CD4-positive, alpha-beta T cell (primary cell): ENCODE data around the gene NECAP2. TPM values are rescaled to one million over a fixed set of nuclear protein-coding genes. Genes with fewer than 3 reads are reported as not detected.

ENCODE experiments used
- ATAC-seq: fragments of 200-7000 bp; cut with Tn5 transposase; one replicate; pipeline ENCODE4 v1.10.0; 2022; ENCODE audit warnings: mild to moderate bottlenecking; ENCODE audit not compliant: poor library complexity
- CTCF ChIA-PET: fragments of 350-600 bp; sonication (Branson Sonifier 250); formaldehyde crosslinking; loops from one replicate; lab custom pipeline; 2021; ENCODE audit warnings: antibody characterized with exemption, inconsistent platforms; lab: Charles Lee
- POLR2A ChIA-PET: fragments of 350-600 bp; sonication (Branson Sonifier 250); formaldehyde crosslinking; loops from one replicate; lab custom pipeline; 2021; ENCODE audit warnings: antibody characterized with exemption, inconsistent platforms; lab: Charles Lee
- DNase-seq, 14 experiments: peaks; one replicate each; pipeline ENCODE4 v3.0.0-alpha.2; 2013 to 2020; ENCODE audit warnings: mixed read lengths in 2 of 14
- H3K27ac ChIP-seq, 2 donors: one replicate each; pipeline versions ENCODE4 v1.5.1 to v1.7.0; 2013; ENCODE audit warnings: low read length in 2 of 2, low read depth in 1 of 2, mild to moderate bottlenecking in 1 of 2
- H3K27me3 ChIP-seq, 2 experiments: 1 replicate in 1 of 2; 2 replicates in 1 of 2; pipeline versions ENCODE4 v1.6.1 to v1.7.0; 2013; ENCODE audit warnings: low read length in 2 of 2, control low read depth in 1 of 2, mild to moderate bottlenecking in 1 of 2, moderate library complexity in 1 of 2; ENCODE audit not compliant: insufficient read depth in 2 of 2, control insufficient read depth in 1 of 2
- H3K36me3 ChIP-seq: one replicate; pipeline ENCODE4 v1.6.1; 2013; ENCODE audit warnings: low read length, control low read depth; ENCODE audit not compliant: insufficient read depth
- H3K4me1 ChIP-seq: one replicate; pipeline ENCODE4 v1.6.1; 2013; ENCODE audit warnings: low read length, control low read depth; ENCODE audit not compliant: insufficient read depth
- H3K4me3 ChIP-seq: one replicate; pipeline ENCODE4 v1.5.1; 2013; ENCODE audit warnings: mild to moderate bottlenecking, low read length, moderate library complexity
- H3K9me3 ChIP-seq, 2 experiments: 1 replicate in 1 of 2; 2 replicates in 1 of 2; pipeline versions ENCODE4 v1.6.1 to v1.7.0; 2013; ENCODE audit warnings: low read length in 2 of 2, mild to moderate bottlenecking in 2 of 2, control low read depth in 1 of 2, moderate library complexity in 1 of 2; ENCODE audit not compliant: control insufficient read depth in 1 of 2, insufficient read depth in 1 of 2
- H3K27ac Mint-ChIP-seq: one replicate; pipeline ENCODE4 v1.8.0; 2020; ENCODE audit warnings: mixed read lengths
- H3K27me3 Mint-ChIP-seq: one replicate; pipeline ENCODE4 v1.8.0; 2021; ENCODE audit warnings: mixed read lengths
- H3K36me3 Mint-ChIP-seq: one replicate; pipeline ENCODE4 v1.8.0; 2021; ENCODE audit warnings: low read depth, mixed read lengths
- H3K4me1 Mint-ChIP-seq: one replicate; pipeline ENCODE4 v1.8.0; 2021; ENCODE audit warnings: low read depth, mixed read lengths
- H3K4me3 Mint-ChIP-seq: one replicate; pipeline ENCODE4 v1.8.0; 2020; ENCODE audit warnings: mild to moderate bottlenecking, mixed read lengths
- H3K9me3 Mint-ChIP-seq: one replicate; pipeline ENCODE4 v1.8.0; 2020; ENCODE audit warnings: mixed read lengths
- intact Hi-C, 2 experiments: fragments of 100-400 bp; cut with DNase I in 1 of 2; cut with micrococcal nuclease in 1 of 2; formaldehyde crosslinking; loops; one replicate each; pipeline versions ENCODE4 v1.15.1 to v1.9.0; 2023 to 2025; cut with DNase I, micrococcal nuclease
- total RNA-seq, 174 experiments: library from RNA in 2 of 174; stranded (reverse) in 2 of 174; gene quantifications; one replicate each; pipeline ENCODE4 v1.2.3 and lab custom pipeline; 2021 to 2026
- TF ChIP-seq, protein P1 (sequence below): fragments of 200-600 bp; IDR thresholded peaks from one replicate; pipeline ENCODE4 v1.8.0; 2022; ENCODE audit warnings: antibody characterized with exemption, mild to moderate bottlenecking

Gene NECAP2
- total RNA-seq, 2 experiments from 2014 or later = 65.8 to 66.0 TPM

DNA sequence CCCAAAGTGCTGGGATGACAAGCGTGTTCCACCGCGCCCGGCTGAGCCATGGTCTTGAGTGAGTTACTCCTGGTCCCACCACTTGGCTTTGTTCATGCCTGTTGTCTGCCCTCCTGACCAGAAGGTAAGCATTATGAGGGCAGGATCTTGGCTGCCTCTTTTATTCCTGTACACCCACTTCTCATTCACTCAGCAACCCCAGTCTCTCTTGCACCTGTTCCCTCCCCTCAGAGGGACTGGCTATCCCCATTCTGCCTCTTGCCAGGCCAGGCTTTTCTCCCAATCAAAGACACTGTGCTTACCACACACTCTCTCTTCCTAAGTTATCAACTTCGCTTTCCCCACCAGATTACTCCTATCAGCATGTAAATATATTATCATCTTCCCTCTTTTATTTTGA lies 29.7 kb upstream of the NECAP2 start:
- intact Hi-C loops = no loop called here
- Histone ChIP-seq H3K27ac (no peak overlapping the region), H3K9me3 (no peaks in the 10 kb centered on the region), H3K36me3 (no peaks in the 10 kb centered on the region), H3K27me3 (no peaks in the 10 kb centered on the region), H3K4me1 (no peaks in the 10 kb centered on the region), H3K4me3 (no peak overlapping the region)
- Mint-ChIP-seq H3K27me3 (no peaks in the 10 kb centered on the region), H3K27ac (no peak overlapping the region), H3K4me3 (no peak overlapping the region), H3K9me3 (no peaks in the 10 kb centered on the region), H3K36me3 (no peaks in the 10 kb centered on the region), H3K4me1 (no peaks in the 10 kb centered on the region)
- DNase-seq (no peak), ATAC-seq (no peak)
- TF ChIP-seq, protein P1, sequence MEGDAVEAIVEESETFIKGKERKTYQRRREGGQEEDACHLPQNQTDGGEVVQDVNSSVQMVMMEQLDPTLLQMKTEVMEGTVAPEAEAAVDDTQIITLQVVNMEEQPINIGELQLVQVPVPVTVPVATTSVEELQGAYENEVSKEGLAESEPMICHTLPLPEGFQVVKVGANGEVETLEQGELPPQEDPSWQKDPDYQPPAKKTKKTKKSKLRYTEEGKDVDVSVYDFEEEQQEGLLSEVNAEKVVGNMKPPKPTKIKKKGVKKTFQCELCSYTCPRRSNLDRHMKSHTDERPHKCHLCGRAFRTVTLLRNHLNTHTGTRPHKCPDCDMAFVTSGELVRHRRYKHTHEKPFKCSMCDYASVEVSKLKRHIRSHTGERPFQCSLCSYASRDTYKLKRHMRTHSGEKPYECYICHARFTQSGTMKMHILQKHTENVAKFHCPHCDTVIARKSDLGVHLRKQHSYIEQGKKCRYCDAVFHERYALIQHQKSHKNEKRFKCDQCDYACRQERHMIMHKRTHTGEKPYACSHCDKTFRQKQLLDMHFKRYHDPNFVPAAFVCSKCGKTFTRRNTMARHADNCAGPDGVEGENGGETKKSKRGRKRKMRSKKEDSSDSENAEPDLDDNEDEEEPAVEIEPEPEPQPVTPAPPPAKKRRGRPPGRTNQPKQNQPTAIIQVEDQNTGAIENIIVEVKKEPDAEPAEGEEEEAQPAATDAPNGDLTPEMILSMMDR = no peak
- CTCF ChIA-PET = no interaction called here
- POLR2A ChIA-PET = no interaction called here

DNA sequence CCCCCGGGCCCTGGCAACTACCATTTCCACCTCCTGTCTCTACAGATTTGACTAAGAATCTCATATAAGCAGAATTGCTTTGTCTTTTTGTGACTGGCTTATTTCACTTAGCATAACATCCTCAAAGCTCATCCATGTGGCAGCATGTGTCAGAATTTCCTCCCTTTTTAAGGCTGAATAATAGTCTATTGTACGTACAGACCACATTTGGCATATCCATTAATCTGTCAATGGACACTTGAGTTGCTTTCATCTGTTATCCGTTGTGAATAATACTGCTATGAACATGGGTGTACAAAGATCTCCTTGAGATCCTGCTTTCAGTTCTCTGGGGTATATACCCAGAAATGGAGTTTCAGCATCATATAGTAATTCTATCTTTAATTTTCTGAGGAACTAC lies 27.3 kb upstream of the NECAP2 start:
- CTCF ChIA-PET = no interaction called here
- Mint-ChIP-seq H3K27me3 (no peaks in the 10 kb centered on the region), H3K4me3 (no peak overlapping the region), H3K4me1 (no peaks in the 10 kb centered on the region), H3K27ac (no peak overlapping the region), H3K36me3 (no peaks in the 10 kb centered on the region), H3K9me3 (no peaks in the 10 kb centered on the region)
- Histone ChIP-seq H3K36me3 (no peaks in the 10 kb centered on the region), H3K27me3 (no peaks in the 10 kb centered on the region), H3K4me1 (no peaks in the 10 kb centered on the region), H3K9me3 (no peaks in the 10 kb centered on the region), H3K4me3 (no peak overlapping the region), H3K27ac (no peak overlapping the region)
- intact Hi-C loops = no loop called here
- POLR2A ChIA-PET = no interaction called here
- TF ChIP-seq, protein P1 = no peak
- no peak for ATAC-seq
- no peak for DNase-seq

DNA sequence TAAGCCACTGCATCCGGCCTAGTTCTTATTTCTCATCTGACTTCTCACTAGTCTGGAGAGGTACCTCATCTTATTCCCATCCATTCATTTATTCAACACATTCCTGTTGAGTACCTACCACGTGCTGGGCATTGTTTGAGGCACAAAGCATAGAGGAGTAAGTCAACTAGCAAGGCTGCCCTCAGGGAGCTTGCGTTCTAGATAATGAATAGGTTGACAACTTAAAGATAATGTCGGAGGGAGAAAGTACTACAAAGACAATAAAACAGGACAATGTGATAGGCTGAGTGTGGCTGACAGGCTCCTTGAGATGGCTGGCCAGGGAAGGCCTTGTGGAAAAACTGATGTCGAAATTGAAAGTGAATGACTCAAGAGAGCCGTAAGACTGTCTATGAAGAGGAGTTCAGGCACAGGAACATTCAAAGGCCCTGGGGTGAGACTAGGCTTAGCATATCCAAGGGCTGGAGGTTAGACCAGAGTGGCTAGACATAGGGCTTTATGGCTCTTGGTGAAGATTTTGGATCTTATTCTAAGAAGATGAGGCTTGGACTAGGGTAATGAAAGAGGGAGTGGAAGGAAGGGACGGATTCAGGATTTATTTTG lies 21.6 kb upstream of the NECAP2 start:
- no peaks in the 10 kb centered on the region for H3K9me3 Mint-ChIP-seq
- Histone ChIP-seq H3K36me3 (no peaks in the 10 kb centered on the region), H3K27me3 (no peaks in the 10 kb centered on the region), H3K9me3 (no peaks in the 10 kb centered on the region), H3K4me1 (peaks cover 32% of the 10 kb centered on the region), H3K4me3 (no peak overlapping the region), H3K27ac (no peak overlapping the region)
- H3K27ac Mint-ChIP-seq = no peak overlapping the region
- H3K36me3 Mint-ChIP-seq = no peaks in the 10 kb centered on the region
- TF ChIP-seq, protein P1 = no peak
- POLR2A ChIA-PET = interaction anchor here (3.1 kb wide), 1 partner anchor 22 kb away, joined by 39 read pairs; the partner anchor contains the start of gene NECAP2
- intact Hi-C loops = no loop called here
- no peaks in the 10 kb centered on the region for H3K27me3 Mint-ChIP-seq
- DNase-seq (no peak), ATAC-seq (no peak)
- CTCF ChIA-PET = no interaction called here
- no peak overlapping the region for H3K4me3 Mint-ChIP-seq
- peaks cover 29% of the 10 kb centered on the region for H3K4me1 Mint-ChIP-seq
